Measurements from ENCODE around the gene CYP2C18.

DNA sequence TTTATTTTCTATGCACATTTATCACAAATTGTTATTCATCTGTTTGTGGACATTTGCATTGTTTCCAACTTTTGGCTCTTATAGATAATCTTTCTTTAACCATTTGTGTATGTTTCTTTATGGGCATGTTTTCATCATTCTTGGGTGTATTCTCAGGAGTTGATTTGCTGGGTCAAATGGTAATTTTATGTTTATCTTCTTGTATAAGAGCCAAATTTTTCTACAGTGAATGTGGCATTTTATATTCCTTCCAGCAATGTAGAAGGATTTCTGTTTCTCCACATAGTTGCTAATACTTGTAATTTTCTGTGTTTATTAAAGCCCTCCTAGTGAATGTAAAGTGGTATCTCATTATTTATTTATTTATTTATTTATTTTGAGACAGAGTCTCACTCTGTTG lies 100.7 kb downstream of the CYP2C18 start:
- TF ChIP-seq POLR2A (IDR thresholded peaks at IDR 0.05): no peak
- no peak for TF ChIP-seq CTCF (IDR thresholded peaks at IDR 0.05 in 4 of 5, conservative IDR thresholded peaks at IDR 0.05 in 1 of 5)

Measured in gastrocnemius medialis (tissue), 4 donors.